Ovary (tissue), 3 donors: ENCODE data around the gene SLC25A38.

Source experiments
- CTCF ChIP-seq, 3 donors: fragments of 450-650 bp in 2 of 3; fragments of 200-600 bp in 1 of 3; IDR thresholded peaks; one replicate each; pipeline versions ENCODE4 v1.5.1 to v1.8.0; 2016 to 2022; ENCODE audit warnings: antibody characterized with exemption in 3 of 3, mild to moderate bottlenecking in 1 of 3
- POLR2A ChIP-seq: fragments of 450-650 bp; IDR thresholded peaks from one replicate; pipeline ENCODE4 v1.6.1; 2017; ENCODE audit warnings: antibody characterized with exemption, mild to moderate bottlenecking, moderate library complexity
- donor health status: DM: no; HTN: no; CAD: no.

DNA sequence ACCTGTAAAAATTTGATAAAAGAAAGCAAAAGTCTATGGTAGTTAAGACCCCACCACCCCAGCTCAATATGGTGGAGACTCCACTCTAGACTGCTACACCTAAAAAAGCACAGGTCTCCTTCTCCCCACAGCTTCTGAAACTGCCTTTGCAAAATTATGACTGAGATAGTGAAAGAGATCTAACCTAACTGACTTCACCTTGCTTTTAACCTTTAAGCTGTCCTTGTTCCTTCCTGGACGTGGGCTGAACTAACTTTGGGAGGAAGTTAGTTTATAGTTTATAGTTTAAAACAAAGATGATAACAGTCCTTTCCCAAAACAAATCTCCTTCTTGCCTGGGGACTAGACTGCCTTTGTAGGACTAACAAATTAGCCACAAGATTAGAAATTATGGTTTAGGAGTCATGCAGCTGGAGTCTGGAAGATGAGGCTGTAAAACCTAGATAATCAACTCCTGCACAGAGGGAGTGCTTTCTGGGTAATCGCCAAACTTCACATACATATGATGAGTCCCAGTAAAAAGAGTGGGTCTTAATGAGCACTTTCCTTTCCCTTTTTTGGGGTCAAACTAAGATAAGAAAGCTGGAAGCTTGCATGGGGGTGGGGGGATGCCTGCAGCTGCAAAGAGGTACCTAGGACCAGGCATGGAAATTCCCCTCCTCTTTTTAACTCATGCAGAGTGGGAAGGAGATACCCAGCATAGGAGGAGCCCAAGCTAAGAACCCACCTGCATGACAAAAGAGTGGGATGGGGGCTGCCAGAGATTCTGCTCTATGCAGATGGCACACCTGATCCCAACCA lies 36.2 kb upstream of the SLC25A38 start:
- TF ChIP-seq POLR2A (no peak), CTCF (IDR thresholded peaks at IDR 0.05) (no peak)
